Stimulated activated CD8-positive, alpha-beta memory T cell treated with anti-CD3 and anti-CD28 coated beads, Interleukin-15, amount 100 ng/mL, for 48 hours (primary cell): ENCODE measurements around the gene SHANK1.

Experiments used
- DNase-seq, 2 donors: peaks; one replicate each; pipeline ENCODE4 v3.0.0-alpha.2; 2020; ENCODE audit warnings: low read depth in 2 of 2

Gene SHANK1

DNA sequence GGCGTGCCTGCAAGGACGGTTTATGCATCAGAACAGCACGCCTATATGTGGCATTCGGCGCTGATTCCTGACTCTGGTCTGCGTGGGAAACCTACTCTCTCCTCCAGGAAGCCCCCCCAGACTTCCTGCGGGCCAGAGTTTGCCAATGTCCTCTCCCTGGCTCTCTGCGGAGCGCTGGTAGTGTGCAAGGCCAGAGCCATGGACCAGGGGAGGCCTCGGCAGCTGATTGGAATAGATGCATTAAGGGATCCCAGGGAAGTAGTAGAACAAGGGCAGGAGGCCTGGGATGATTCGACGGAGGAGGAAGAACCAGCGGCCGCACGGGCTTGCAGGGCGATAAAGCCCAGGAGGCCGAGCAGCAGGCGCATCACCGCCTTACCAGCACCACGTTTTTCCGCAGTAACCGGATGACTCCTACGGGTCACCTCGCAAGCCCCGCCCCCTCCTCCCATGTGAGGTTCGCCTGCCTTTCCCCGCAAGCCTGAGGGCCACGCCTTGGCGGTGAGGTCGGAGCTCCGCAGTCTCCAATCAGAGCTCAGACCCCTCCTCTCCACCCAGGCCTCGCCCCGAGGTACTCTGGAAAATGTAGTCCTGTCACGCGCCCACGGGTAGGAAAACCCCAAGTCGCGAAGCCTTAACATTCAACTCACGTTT, 8.6 kb upstream of the SHANK1 start:
- DNase-seq, result peak; percentile 86 to 88

DNA sequence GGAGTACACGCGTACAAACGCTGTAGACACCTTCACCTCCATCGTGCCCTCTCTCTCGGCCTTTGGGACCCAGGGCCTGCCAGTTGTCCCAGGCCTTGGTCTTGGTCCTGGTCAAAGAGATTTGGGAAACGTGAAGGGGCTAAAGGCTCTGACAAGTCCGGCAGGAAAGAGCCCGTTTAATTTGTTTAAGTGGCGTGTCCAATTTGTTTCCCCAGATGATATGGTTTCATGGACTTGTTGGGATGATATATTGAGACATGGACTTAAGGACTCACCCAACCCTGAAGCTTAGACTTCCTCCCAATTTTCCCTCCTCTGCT, 6.3 kb upstream of the SHANK1 start:
- no peak for DNase-seq

GRCh38 chr19:50725218-50725910, 5.8 kb upstream of the SHANK1 start:
- no peak for DNase-seq

DNA sequence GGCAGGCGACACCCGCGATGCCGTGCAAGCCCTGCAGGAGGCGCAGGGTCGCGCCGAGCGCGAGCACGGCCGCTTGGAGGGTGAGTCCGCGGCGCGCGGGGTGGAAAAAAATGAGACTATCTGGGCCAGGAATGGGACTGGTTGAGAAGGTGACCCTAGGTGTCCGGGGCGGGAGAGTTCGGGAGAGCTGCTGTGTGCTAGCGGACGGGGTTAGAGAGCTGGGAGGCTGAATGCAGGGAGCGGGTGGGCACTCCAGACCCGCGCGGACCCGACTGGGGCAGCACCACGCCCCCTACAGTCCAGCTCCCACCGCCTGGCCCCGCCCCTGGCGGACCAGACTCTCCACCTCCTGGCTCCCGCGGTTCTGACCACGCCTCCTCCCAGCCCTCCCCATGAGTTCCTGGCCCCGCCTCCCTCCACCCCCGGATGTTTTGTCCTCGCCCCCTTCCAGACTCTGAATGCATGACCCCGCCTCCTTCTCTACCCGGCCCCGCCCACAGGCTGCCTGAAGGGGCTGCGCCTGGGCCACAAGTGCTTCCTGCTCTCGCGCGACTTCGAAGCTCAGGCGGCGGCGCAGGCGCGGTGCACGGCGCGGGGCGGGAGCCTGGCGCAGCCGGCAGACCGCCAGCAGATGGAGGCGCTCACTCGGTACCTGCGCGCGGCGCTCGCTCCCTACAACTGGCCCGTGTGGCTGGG, 5.1 kb upstream of the SHANK1 start:
- peak; percentile 96 for DNase-seq

GRCh38 chr19:50723735-50724521, 4.3 kb upstream of the SHANK1 start:
- no peak for DNase-seq

GRCh38 chr19:50723069-50723468, 3.5 kb upstream of the SHANK1 start, which contains the start of gene CLEC11A:
CLEC11A (plus strand) TSS chr19:50723364; CDS start chr19:50723526, 162 bp downstream.
- no peak for DNase-seq

DNA sequence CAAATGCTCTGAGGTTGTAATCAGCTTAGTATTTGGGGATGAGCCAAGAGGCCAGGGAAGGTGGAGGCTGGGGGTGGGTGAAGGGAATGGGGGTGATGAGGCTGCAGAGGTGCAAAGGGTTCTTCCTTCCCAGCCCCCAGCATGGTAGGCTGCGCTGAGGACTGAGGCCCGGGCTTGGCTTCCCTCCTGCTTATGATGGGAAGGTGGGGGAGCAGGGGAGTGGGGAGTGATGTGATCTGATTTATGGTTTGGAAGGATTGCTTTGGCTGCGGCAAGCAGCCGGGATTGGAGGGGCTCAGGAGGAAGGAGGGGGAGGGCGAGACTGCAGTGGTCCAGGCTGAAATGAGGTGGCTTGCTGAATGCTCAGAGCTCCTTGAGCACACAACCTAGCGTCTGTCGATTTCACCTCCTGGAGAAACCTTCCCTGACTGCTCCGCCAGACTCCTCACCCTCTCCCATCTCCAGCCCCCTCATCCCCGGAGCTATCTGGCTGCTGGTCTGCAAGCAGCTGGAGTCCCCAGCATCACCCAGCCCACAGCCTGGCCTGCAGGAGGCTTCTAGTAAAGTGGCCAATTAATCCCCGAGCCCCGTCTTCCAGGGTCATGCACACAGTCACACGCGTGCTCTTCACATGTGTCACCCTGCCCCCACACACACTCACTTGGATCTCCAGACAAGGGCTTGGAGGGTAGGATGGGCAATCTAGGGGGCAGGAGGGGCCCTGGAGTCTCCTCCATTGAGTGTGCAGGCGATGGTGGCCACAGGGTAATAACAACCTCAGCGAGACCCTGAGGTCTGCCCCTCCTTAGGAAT, 2.8 kb upstream of the SHANK1 start:
- DNase-seq, result no peak

DNA sequence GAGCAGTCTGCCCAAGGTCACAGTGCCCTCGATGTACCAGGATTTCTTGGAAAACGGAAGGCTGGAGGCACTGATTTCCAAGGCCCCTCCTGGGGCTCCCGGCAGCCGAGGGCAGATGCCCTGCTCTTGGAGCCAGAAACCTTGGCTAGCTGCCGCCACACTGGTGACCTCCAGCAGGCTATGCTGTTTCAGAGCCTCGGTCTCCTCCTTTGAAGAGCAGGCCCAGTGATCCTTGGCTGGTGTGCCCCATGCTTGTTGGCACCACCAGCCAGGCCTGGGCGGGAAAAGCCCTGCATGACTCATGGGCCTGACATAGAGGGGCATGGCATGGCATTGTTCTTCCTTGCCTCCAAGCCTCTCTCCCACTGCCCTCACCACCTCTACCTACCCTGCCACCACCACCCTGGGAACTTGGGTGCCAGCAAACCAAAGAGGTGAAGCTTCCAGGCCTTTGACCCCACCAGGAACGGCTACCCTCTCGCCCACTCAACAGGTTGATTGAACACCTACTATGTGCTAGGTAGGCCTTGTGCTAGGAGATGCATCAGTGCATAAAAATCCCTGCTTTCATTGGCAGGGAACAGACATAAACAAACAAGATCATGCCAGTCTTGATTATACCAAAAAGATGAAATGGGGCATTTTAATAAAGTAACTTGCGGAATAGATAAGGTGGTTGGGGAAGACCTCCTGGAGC, 2.0 kb upstream of the SHANK1 start:
- no peak for DNase-seq

DNA sequence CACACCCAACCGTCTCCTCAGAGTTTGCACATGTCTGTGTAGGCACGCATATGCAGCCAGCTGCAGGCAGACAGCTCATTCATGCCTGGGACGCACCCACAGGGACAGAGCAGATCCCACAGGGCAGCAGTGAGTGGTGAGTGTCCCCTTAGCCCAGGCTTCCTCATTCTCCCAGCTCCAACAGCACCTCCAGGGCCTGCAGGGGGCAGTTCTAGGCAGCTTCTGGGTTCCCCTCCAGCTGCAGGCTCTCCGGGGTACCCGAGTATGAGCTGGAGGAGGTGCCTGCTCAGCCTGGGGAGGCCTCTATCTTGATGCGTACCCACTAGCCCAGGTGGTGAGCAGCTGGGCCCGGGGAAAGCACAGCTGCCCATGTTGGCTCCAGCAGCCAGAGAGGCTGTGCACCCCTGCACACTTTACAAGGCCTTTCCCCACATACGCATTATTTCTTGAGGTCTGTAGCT, 1.3 kb upstream of the SHANK1 start:
- no peak for DNase-seq

DNA sequence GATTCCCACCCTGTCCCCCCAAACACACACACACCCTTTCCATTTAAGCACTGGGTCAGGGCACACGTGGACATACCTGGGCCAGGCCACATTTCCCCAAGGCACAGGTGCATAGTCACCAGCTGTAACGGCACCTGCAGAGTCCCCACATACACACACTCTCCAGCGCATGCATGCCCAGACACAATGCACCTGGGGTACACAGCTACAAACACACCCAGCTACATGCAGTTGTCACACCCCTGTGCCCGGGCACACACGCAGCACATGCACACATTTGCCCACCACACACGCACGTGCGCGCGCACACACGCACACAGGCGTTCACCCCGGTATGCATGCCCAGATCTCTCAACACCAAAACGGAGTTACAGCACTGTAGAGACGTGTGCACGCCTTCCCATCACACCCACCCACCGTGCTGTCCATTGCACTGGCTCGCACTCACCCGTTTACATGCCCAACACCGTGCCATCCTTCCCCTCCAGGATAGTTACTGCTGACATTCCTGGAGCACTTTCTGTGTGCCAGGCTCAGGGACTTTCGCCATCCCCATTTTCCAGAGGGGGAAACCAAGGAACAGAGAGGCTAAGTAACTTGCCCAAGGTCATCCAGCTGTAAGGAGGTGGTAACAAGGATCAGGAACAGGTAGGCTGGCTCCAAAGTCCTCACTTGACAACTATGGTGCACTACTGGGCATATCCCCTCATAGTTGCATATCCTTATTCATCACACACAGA, 749 bp upstream of the SHANK1 start:
- no peak for DNase-seq

- DNase-seq, result no peak
Measured at GRCh38 chr19:50719119-50719435, 525 bp downstream of the SHANK1 start.

GRCh38 chr19:50718255-50719118, 1.1 kb downstream of the SHANK1 start:
- no peak for DNase-seq

- no peak for DNase-seq
Measured at GRCh38 chr19:50717891-50718254, 1.7 kb downstream of the SHANK1 start.

- DNase-seq, result no peak
Measured at GRCh38 chr19:50717026-50717723, 2.4 kb downstream of the SHANK1 start.

- no peak for DNase-seq
Measured at GRCh38 chr19:50716178-50717025, 3.2 kb downstream of the SHANK1 start.

DNA sequence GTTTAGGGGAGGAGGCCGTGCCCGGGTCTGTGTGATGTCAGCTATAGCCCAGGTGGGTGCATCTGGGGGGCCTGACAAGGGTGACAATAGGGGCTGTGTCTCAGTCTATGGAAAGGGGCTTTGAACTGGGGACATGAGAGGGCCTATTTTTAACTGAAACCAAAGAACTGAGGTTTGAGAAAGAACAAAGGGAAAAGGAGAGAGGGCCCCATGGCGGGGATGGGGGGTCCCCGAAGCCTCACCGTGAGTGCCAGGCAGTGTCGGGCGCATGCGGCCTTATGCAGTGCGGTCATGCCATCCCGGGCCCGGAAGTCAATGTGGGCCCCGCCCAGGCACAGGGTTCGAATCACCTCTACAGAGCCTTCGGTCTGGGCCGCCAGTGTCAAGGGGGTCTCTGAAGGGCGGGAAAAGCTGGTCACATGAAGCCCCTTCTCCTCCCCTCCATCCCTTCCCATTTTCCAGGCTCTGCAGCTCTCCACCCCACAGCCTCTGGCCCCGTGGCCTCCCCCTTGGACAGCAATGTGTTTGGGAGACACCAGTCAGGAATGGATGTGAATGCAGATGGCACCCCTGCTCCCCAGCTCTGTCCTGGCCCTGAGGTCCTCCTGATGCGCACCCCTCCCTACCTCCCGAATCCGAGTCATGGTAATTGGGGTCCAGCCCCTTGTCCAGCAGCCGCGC, 5.9 kb downstream of the SHANK1 start:
- DNase-seq, result no peak

DNA sequence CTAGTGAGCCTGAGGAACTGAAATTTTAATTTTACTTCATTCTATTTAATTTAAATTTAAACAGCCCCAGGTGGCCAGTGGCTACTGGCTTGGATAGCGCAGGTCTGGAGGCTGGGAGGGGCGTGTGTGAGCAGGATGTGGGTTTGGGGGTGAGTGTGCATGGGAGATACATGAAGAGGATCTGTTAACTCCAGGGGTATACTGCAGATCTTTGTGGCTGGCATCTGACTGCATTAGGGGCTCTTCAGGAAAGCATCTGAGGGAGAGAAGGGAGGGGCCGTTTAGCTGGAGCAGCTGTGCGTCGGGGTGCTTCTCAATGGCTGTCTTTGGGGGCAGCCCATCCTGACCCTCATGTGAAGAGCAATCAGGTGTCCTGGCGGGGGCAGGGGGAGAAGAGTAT, 6.8 kb downstream of the SHANK1 start:
- no peak for DNase-seq
